HG03060 (cell line): ENCODE results near the gene PRKG1.
"Not testable (repeated sequence)": the region's sequence is repeated elsewhere in the genome, so short reads cannot be mapped to it uniquely, and the experiment has no call there.

ENCODE experiments used
- ATAC-seq: cut with Tn5 transposase; IDR thresholded peaks from one replicate; pipeline ENCODE4 v1.9.1; 2021; ENCODE audit warnings: low read depth, moderate number of reproducible peaks; ENCODE audit not compliant: unreplicated experiment

Gene PRKG1

GRCh38 chr10:51669041-51669440, 594.8 kb downstream of the PRKG1 start:
- ATAC-seq = no peak

DNA sequence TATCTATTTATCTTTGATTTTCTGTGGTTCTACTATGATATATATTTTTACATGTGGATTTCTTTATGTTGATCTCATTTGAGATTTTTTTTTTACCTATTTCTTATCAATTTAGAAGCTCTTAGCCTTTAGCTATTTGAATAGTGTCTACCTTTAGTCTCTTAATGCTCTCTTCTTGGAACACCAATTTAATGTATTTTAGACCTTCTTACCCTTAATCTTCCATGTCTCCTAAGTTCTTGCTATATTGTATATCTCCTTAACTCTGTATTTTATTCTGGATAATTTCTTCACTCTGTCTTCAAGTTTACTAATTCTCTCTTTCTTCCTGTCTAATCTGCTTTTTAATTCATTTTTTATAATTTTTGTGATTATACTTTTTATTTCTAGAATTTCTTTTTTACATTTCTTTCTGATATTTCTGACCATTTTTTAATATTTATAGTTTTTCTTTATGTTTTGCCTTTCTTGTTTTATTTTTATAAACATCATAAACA, 597.8 kb downstream of the PRKG1 start:
- no peak for ATAC-seq

DNA sequence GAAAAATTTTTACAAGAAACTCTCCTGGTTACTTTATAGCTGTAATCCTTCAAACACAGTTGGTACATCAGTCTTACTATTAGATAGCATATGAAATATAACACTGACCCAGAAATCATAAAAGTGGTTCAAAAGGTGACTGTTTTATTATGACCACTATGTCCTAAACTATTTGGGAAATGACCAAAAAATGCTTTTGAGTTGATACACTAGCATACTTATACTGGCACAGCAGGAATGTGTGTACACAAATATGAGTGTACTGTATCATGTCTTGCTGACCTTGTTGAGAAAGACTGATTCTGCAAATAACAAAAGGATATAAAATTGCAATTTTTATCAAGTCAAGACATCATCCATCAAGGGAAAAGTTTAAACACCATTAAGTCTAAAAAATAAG, 600.8 kb downstream of the PRKG1 start:
- ATAC-seq = no peak

- no peak for ATAC-seq
Measured at GRCh38 chr10:51679841-51680240, 605.6 kb downstream of the PRKG1 start.

DNA sequence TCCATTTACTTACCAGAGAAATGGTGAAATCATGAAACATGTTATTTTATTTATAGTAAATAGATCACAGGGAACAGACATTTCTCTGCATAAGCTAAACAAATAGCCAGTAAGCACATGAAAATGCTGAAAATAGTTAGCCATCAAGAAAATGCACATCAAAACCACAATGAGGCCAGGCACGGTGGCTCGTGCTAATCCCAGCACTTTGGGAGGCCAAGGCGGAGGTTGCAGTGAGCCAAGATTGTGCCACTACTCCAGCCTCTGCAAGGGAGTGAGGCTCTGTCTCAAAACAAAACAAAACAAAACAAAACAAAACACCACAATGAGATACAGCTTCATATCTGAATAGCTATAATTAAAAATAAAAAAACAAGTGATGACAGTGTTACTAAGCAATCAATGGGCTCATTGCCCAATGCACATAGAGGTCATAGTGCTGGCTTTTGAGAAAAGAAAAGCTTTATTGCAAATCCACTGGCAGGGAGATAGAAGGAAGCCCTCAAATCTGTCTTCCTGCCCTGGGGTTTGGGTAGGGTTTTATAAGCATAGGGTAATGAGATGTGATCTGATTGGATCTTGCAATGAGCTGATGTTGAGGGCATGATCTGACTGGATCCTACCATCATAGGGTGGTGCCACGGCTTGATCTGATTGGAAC, 608.9 kb downstream of the PRKG1 start:
- ATAC-seq = no peak

GRCh38 chr10:51685768-51686167, 611.5 kb downstream of the PRKG1 start:
- ATAC-seq = no peak

GRCh38 chr10:51687296-51687695, 613.0 kb downstream of the PRKG1 start:
- ATAC-seq = no peak

GRCh38 chr10:51688826-51689225, 614.5 kb downstream of the PRKG1 start:
- not testable (repeated sequence) for ATAC-seq

DNA sequence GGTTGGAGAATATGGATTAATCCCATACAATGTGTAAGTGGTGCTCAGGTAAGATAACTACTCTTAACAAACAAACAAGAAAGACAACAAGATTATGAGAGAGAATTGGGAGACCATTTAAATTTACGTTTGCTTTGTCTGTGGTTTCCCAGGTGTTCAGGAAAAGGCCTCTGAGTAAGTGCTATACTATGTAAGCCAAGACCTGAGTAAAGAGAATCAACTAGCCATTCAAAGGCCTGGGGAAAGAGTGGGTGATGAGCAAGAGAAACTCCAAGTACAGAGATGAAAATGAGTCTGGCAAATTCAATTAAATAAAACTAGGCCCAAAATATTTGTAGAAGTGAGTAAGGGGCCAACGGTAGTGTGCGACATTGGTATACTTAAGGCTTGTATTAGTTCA, 615.2 kb downstream of the PRKG1 start:
- ATAC-seq = no peak

DNA sequence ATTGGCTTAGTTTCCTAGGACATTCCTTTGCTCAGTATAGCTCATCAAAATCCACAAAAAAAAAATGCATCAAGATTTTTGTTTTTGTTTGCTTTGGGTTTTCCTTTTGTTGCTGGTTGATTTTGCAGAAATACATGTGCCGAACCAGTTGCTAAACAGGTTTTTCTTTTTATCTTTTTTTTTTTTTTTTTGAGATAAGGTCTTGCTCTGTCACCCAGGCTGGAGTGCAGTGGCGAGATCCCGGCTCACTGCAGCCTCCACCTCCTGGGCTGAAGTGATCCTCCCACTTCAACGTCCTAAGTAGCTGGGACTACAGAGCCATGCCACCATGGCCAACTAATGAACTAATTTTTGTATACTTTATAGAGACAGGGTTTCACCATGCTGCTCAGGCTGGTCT, 616.8 kb downstream of the PRKG1 start:
- ATAC-seq = no peak

DNA sequence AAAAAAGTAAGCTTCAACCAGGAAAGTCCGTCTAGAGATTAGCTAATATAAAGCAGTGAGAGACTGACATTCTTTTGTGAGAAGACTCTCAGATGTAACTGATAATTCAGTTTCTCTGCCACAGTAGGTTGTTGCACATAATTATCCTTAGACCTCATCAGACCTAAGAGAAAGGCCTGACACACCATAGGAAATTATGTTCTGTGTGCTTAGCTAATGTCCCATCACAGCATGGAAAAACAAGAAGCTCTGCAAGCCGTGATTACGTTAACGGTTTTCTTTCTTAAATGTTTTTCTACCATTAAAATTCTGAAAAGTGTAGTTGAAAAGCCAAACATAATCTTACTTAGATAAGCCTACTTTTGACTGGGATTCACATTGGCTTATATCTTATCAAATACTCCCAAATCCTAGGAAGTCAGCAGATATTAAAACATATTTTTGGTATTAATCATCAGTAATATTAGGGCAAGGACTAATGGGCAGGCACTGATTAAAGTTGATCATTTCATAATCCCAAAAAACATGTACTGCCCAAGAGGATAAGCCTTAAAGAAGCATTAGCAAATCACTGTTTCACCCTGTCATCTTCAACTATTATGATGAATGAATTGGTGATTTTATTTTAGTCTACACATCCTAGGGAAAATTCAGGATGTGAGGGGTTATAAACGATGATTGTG, 619.9 kb downstream of the PRKG1 start:
- ATAC-seq = no peak

DNA sequence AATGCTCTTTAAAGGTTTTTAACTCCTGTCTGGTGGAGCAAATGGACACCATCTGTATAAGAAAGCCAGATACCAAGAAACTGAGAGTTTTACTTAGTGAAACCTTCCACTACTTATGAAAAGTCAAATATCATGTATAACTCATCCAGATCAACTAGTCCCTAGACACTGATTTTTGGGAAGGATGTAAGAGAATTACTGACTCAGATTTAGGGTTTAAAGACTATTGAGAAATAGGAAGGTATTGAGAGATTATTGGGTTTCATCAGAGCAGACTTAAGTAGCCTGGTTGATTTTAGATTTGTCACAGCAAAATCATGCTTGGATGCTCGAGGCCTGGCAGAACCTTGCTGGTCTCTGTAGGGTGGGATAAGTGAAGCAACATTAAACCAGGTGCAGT, 622.0 kb downstream of the PRKG1 start:
- no peak for ATAC-seq

DNA sequence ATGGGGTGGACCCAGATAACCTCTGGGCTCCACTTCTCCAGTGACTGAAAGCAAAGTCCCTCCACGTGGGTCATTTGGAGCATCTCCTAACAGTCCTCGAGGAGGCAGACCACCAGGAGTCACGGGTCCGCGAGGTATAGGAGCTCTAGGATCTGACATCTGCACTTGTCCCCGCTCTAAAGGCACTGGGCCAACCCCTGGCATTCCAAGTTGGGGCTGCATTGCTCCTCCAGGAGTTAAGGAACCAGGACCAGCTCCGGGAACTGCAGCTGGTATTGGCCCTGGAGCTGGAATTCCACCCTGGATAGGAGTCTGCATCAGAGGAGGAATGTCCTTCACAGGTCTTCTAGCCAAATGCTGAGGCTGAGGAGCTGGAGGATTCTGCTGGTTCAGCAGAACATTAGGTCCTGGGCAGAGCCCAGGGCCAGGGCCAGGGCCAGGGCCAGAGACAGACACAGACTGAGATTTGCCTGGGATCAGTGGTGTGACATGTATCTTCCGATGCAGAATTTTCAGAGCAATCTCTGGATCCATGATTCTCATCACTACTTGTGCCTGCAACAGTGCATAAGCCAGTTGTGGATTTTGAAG, 624.3 kb downstream of the PRKG1 start:
- no peak for ATAC-seq

- peak; percentile 19 for ATAC-seq
Measured at GRCh38 chr10:51699145-51699474, 624.8 kb downstream of the PRKG1 start.

- ATAC-seq = peak; percentile 86
Measured at GRCh38 chr10:51699475-51700227, 625.4 kb downstream of the PRKG1 start, which contains the start of gene CSTF2T. Gene CSTF2T, minus strand, starts transcription at chr10:51699595. Its CDS starts 46 bp downstream, at chr10:51699549.

- ATAC-seq = no peak
Measured at GRCh38 chr10:51700228-51700817, 626.0 kb downstream of the PRKG1 start.

GRCh38 chr10:51705774-51706173, 631.5 kb downstream of the PRKG1 start:
- no peak for ATAC-seq

GRCh38 chr10:51706225-51706624, 631.9 kb downstream of the PRKG1 start:
- ATAC-seq = no peak

DNA sequence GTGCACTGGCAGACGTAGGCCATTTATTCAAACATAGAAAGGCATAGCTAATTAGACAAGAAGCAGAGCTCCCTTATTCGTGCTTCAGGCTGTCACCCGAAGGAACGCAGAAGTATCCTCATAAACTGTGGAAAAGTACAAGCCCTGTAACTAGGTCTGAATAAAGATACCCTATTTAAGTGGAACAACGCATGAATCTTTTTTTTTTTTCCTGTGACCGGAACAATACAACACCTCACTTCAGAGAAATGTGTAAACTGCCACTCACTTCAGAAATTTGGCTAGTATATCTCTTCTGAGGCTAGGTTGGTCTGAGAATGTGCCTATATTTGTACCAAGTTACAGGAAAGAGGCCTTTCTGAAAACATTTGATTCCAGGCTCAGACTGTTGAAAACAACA, 633.1 kb downstream of the PRKG1 start:
- ATAC-seq = no peak

DNA sequence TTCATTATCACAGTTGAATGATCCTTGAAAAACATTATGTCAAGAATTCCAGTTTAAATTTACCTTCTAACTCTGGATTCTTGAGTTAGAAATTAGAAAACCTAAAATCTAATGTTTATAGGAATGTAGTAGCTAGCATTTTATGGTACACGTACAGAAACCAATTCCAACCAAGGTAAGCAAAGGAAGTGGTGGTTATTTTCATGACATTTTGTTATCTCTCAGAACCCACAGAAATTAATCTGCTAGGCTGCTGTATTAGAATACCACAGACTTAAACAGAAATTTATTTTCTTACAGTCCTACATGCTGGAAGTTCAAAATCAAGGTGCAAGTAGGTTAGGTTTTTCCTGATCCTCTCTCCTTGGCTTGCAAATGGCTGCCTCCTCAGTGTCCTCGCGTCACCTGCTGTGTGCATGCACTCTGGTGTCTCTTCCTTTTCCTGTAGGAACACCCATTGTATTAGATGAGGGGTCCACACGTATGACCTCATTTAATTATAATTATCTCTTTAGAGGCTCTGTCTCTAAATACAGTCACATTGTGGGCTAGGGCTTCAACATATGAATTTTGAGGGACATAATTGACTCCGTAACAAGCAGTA, 633.6 kb downstream of the PRKG1 start:
- no peak for ATAC-seq
